Measurements from ENCODE around the gene ENO4.

DNA sequence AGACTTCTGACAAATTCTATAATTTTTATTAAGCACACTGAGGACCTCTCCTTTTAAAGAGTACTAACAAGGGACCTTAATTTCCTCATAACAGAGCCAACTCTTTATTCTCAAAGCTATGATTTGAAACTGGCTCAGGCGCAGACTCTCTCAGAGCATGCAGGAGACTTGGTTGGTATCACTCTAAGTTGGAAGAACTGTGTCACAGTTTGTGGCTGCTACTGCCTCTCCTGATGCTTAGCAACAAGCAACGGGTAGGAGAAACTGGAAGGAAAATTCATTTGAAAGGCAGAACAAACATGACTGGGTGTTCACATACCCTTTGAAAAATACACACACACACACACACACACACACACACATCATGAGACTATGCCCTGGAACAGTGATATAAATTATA is 33.3 kb downstream of the ENO4 start:
- TF ChIP-seq TAF1 (IDR thresholded peaks at IDR 0.05; ENCODE audit: low read depth): no peak
- TF ChIP-seq RAD21 (IDR thresholded peaks at IDR 0.05; ENCODE audit: low read depth): no peak
- no peak for TF ChIP-seq EP300 (IDR thresholded peaks at IDR 0.05; ENCODE audit: borderline replicate concordance)
- TF ChIP-seq EGR1 (IDR thresholded peaks at IDR 0.05): no peak
- TF ChIP-seq, protein P1, sequence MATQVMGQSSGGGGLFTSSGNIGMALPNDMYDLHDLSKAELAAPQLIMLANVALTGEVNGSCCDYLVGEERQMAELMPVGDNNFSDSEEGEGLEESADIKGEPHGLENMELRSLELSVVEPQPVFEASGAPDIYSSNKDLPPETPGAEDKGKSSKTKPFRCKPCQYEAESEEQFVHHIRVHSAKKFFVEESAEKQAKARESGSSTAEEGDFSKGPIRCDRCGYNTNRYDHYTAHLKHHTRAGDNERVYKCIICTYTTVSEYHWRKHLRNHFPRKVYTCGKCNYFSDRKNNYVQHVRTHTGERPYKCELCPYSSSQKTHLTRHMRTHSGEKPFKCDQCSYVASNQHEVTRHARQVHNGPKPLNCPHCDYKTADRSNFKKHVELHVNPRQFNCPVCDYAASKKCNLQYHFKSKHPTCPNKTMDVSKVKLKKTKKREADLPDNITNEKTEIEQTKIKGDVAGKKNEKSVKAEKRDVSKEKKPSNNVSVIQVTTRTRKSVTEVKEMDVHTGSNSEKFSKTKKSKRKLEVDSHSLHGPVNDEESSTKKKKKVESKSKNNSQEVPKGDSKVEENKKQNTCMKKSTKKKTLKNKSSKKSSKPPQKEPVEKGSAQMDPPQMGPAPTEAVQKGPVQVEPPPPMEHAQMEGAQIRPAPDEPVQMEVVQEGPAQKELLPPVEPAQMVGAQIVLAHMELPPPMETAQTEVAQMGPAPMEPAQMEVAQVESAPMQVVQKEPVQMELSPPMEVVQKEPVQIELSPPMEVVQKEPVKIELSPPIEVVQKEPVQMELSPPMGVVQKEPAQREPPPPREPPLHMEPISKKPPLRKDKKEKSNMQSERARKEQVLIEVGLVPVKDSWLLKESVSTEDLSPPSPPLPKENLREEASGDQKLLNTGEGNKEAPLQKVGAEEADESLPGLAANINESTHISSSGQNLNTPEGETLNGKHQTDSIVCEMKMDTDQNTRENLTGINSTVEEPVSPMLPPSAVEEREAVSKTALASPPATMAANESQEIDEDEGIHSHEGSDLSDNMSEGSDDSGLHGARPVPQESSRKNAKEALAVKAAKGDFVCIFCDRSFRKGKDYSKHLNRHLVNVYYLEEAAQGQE (IDR thresholded peaks at IDR 0.05; ENCODE audit: low read depth): no peak
